SK-N-SH (cell line): ENCODE results near the gene RCE1. TPM values are rescaled to one million over a fixed set of nuclear protein-coding genes. Genes with fewer than 3 reads are reported as not detected.

Experiments
- CTCF ChIA-PET: fragments of 300-600, 350-600 bp; formaldehyde crosslinking; extraction: SDS; loops from one replicate; lab custom pipeline; 2021; lab: Yijun Ruan, JAX
- POLR2A ChIA-PET: fragments of 350-600 bp; sonication (Branson Sonifier 250); formaldehyde crosslinking; extraction: SDS; loops from one replicate; lab custom pipeline; 2020; ENCODE audit warnings: antibody characterized with exemption, inconsistent platforms; lab: Yijun Ruan, JAX
- DNase-seq: peaks from one replicate; pipeline ENCODE4 v3.0.0; 2012
- H2AFZ ChIP-seq: fragments of 200-600 bp; sonication (generic); 2 replicates; pipeline ENCODE4 v1.8.1; 2016; ENCODE audit warnings: antibody characterized with exemption, mild to moderate bottlenecking, low read depth
- H3F3A ChIP-seq: fragments of 200-600 bp; sonication (generic); replicated peaks from 2 replicates; pipeline ENCODE3; 2016; ENCODE audit warnings: antibody characterized with exemption, mild to moderate bottlenecking; ENCODE audit not compliant: insufficient read depth
- H3K27ac ChIP-seq, 2 experiments: fragments of 200-500 bp in 1 of 2; fragments of 200-600 bp in 1 of 2; sonication (Bioruptor generic) in 1 of 2; sonication (generic), shearing (Covaris generic) in 1 of 2; 2 replicates each; pipeline versions ENCODE4 v1.5.1 to v1.6.1; 2014 to 2016; ENCODE audit warnings: low read depth in 2 of 2, inconsistent platforms in 1 of 2, low read length in 1 of 2, mild to moderate bottlenecking in 1 of 2, mixed read lengths in 1 of 2
- H3K27me3 ChIP-seq: fragments of 200-600 bp; sonication (generic), shearing (Covaris generic); 2 replicates; pipeline ENCODE4 v1.6.1; 2016; ENCODE audit warnings: mixed run types; ENCODE audit not compliant: insufficient read depth
- H3K36me3 ChIP-seq, 2 experiments: fragments of 200-500 bp in 1 of 2; fragments of 200-600 bp in 1 of 2; sonication (Bioruptor generic) in 1 of 2; sonication (generic) in 1 of 2; replicated peaks in 1 of 2; 2 replicates each; pipeline versions ENCODE3 to v1.5.1; 2014 to 2016; ENCODE audit warnings: low read length in 1 of 2, mild to moderate bottlenecking in 1 of 2; ENCODE audit not compliant: insufficient read depth in 2 of 2, control insufficient read depth in 1 of 2
- H3K4me1 ChIP-seq, 2 experiments: fragments of 200-500 bp in 1 of 2; fragments of 200-600 bp in 1 of 2; sonication (Bioruptor generic) in 1 of 2; sonication (generic), shearing (Covaris generic) in 1 of 2; 2 replicates each; pipeline versions ENCODE4 v1.5.1 to v1.6.1; 2014 to 2016; ENCODE audit warnings: low read depth in 1 of 2, low read length in 1 of 2, mixed run types in 1 of 2; ENCODE audit not compliant: insufficient read depth in 2 of 2, control insufficient read depth in 1 of 2
- H3K4me2 ChIP-seq: fragments of 200-600 bp; sonication (generic), shearing (Covaris generic); 2 replicates; pipeline ENCODE4 v1.6.1; 2017; ENCODE audit warnings: mixed run types
- H3K4me3 ChIP-seq, 2 experiments: fragments of 200-500 bp in 1 of 2; fragments of 200-600 bp in 1 of 2; sonication (Bioruptor generic) in 1 of 2; sonication (generic), shearing (Covaris generic) in 1 of 2; 2 replicates each; pipeline versions ENCODE4 v1.5.1 to v1.8.1; 2014 to 2016; ENCODE audit warnings: low read depth in 2 of 2, inconsistent platforms in 1 of 2, low read length in 1 of 2, mild to moderate bottlenecking in 1 of 2, mixed read lengths in 1 of 2, moderate library complexity in 1 of 2
- H3K79me2 ChIP-seq: fragments of 200-600 bp; sonication (generic); 2 replicates; pipeline ENCODE4 v1.8.1; 2017; ENCODE audit warnings: mild to moderate bottlenecking; ENCODE audit not compliant: insufficient read depth
- H3K9ac ChIP-seq: fragments of 200-600 bp; sonication (generic); 2 replicates; pipeline ENCODE4 v1.6.1; 2017; ENCODE audit warnings: mixed run types
- H3K9me2 ChIP-seq: fragments of 200-600 bp; sonication (generic); 2 replicates; pipeline ENCODE4 v1.6.1; 2017; ENCODE audit warnings: mixed run types
- H3K9me3 ChIP-seq: fragments of 200-600 bp; sonication (generic); 2 replicates; pipeline ENCODE4 v1.6.1; 2017; ENCODE audit warnings: mixed run types, mild to moderate bottlenecking, moderate library complexity
- H4K20me1 ChIP-seq: fragments of 200-600 bp; sonication (generic); 2 replicates; pipeline ENCODE4 v1.6.1; 2017; ENCODE audit warnings: mild to moderate bottlenecking, mixed run types; ENCODE audit not compliant: insufficient read depth
- USF1 ChIP-seq: IDR thresholded peaks from 2 replicates; pipeline ENCODE4 v1.4.0; 2012; ENCODE audit warnings: low read depth, borderline replicate concordance
- WGBS: methylation state at CpG from one replicate; pipeline ENCODE4 v1.1.6; 2017; ENCODE audit warnings: low lambda C conversion rate; 5-methylcytosine and 5-hydroxymethylcytosine counted together
- polyA plus RNA-seq, 3 experiments: library from polyadenylated mRNA; depleted of rRNA; stranded (reverse); fragments of >200 nt; gene quantifications; 2 replicates each; pipeline ENCODE4 v1.2.3, GENCODE V29; 2012

RCE1 gene
- polyA plus RNA-seq, 1 of the 3 experiments (the other 2 are of a cell fraction): 25.0 TPM

DNA sequence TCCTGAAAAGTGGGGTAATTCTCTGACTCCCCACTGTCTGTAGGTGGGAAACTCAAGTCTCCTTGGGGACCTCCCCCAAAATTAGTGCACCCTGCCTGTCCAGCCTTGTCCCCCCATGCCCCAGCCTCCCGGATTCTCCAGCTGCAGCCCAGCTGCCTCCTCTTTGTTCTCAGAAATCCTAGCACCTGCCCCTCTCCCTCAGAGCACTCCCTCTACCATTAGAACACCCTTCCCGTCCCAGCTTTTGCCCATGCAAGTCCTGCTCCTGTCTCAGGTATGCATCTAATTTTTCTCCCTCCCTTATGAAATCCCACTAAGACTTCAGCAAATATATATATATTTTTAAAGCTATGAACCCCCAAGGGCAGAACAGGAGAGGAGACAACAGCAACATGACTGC lies 50.9 kb downstream of the RCE1 start:
- H3K4me1 ChIP-seq: 0 out of 4 replicates have a peak, but pooled peaks cover 0 to 3% of the 10 kb centered on the region in 2 experiments
- no peak overlapping the region for H3K27ac ChIP-seq
- 91% methylated on average over 2 of the region's 2 CpGs for WGBS
- H3K27me3 ChIP-seq: no peaks in the 10 kb centered on the region
- no peaks in the 10 kb centered on the region for H3K9me3 ChIP-seq
- ChIA-PET POLR2A (no interaction called here), CTCF (interaction anchor here (1.2 to 2.4 kb wide), 2 partner anchors 11 to 82 kb away, joined by 3 to 17 read pairs; no protein-coding TSS in a partner anchor)
- H3K4me3 ChIP-seq: no peak overlapping the region
- no peaks in the 10 kb centered on the region for H4K20me1 ChIP-seq
- TF ChIP-seq USF1: no peak
- H3F3A ChIP-seq: peaks cover 8% of the 10 kb centered on the region
- no peak overlapping the region for H3K4me2 ChIP-seq
- no peaks in the 10 kb centered on the region for H3K79me2 ChIP-seq
- no peaks in the 10 kb centered on the region for H3K36me3 ChIP-seq
- no peak for DNase-seq
- no peak overlapping the region for H3K9ac ChIP-seq
- no peaks in the 10 kb centered on the region for H3K9me2 ChIP-seq
- H2AFZ ChIP-seq: no peak overlapping the region

Other genes starting within 250 kb of the RCE1 start
- gene RBM14, start 226.8 kb upstream of the RCE1 start, polyA plus RNA-seq (2012; rRNA removed): 17.6 and 19.8 TPM in 2 replicates
- gene RBM4, start 204.7 kb upstream of the RCE1 start, polyA plus RNA-seq (2012; rRNA removed): 202 and 222 TPM in 2 replicates
- gene RBM4B, start 165.6 kb upstream of the RCE1 start, polyA plus RNA-seq (2012; rRNA removed): 31.1 and 43.3 TPM in 2 replicates
- 16.2 and 19.7 TPM in 2 replicates for gene SPTBN2, start 114.2 kb upstream of the RCE1 start, polyA plus RNA-seq (2012; rRNA removed)
- 15.9 and 25.4 TPM in 2 replicates for gene LRFN4, start 13.6 kb downstream of the RCE1 start, polyA plus RNA-seq (2012; rRNA removed)
- 9.7 and 11.8 TPM in 2 replicates for gene PC, start 114.9 kb downstream of the RCE1 start, polyA plus RNA-seq (2012; rRNA removed)
- gene C11orf86, start 131.9 kb downstream of the RCE1 start, polyA plus RNA-seq (2012; rRNA removed): 0.06 and 0.08 TPM in 2 replicates
- 0.52 and 0.61 TPM in 2 replicates for gene SYT12, start 179.7 kb downstream of the RCE1 start, polyA plus RNA-seq (2012; rRNA removed)
- gene RHOD, start 213.4 kb downstream of the RCE1 start, polyA plus RNA-seq (2012; rRNA removed): 0.06 TPM in 1 of 2 replicates, not detected in the other